ENCODE data around the gene NKAIN2. TPM values are rescaled to one million over a fixed set of nuclear protein-coding genes. Genes with fewer than 3 reads are reported as not detected.

NKAIN2 gene
- total RNA-seq, 1 donor: under 0.01 TPM

GRCh38 chr6:124535746-124536145, 732.1 kb downstream of the NKAIN2 start:
- no peak for TF ChIP-seq CTCF (IDR thresholded peaks at IDR 0.05; ENCODE audit: insufficient read depth, low read length)
- H3K4me3 ChIP-seq (ENCODE audit: low read depth, low read length): no peak overlapping the region
- DNase-seq (ENCODE audit: low read depth): no peak

- H3K4me3 ChIP-seq (ENCODE audit: low read depth, low read length): no peak overlapping the region
- DNase-seq (ENCODE audit: low read depth): no peak
- no peak for TF ChIP-seq CTCF (IDR thresholded peaks at IDR 0.05; ENCODE audit: insufficient read depth, low read length)
These were observed 732.6 kb downstream of the NKAIN2 start for GRCh38 chr6:124536157-124536841.

GRCh38 chr6:124536842-124537191, 733.2 kb downstream of the NKAIN2 start:
- TF ChIP-seq CTCF (IDR thresholded peaks at IDR 0.05; ENCODE audit: insufficient read depth, low read length): no peak
- H3K4me3 ChIP-seq (ENCODE audit: low read depth, low read length): no peak overlapping the region
- DNase-seq (ENCODE audit: low read depth): no peak

GRCh38 chr6:124539096-124539495, 735.4 kb downstream of the NKAIN2 start:
- H3K4me3 ChIP-seq (ENCODE audit: low read depth, low read length): no peak overlapping the region
- TF ChIP-seq CTCF (IDR thresholded peaks at IDR 0.05; ENCODE audit: insufficient read depth, low read length): no peak
- no peak for DNase-seq (ENCODE audit: low read depth)

DNA sequence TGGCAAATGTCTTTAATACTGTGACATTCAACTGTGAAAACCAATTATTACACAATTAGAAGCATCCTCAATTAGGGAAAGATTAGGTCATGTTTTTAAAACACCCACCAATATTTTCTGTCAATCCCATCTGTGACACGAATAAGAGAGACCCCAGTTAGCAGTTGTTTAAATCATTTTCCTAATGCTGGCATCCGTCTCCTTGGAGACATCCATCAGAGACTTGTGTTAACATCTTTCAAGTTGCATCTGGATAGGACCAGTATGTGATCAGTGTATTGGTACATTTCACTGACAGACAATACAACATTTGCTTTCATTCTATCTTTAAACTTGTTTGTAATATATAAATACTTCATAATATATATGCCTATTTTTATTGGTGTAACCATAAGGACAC, 737.9 kb downstream of the NKAIN2 start:
- TF ChIP-seq CTCF (IDR thresholded peaks at IDR 0.05; ENCODE audit: insufficient read depth, low read length): no peak
- no peak overlapping the region for H3K4me3 ChIP-seq (ENCODE audit: low read depth, low read length)
- DNase-seq (ENCODE audit: low read depth): no peak

DNA sequence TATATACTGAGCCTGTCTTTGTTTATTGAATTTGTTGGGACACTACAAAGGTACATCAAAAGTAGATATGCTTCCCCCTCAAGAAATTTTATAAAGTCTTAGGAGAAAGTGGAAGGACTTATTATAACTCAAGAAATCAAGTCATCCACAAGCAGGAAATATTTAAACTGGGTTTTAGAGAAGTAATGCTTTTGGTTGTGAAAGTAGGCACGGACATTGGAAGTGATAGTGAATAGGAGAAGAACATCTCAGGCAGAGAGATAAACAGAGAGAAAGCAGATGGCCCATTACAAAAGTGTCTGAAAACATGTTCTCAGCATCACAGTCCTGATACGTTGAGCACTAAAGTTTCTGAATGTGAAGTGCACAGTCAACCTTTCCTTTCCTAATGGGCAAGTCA, 742.9 kb downstream of the NKAIN2 start:
- H3K4me3 ChIP-seq (ENCODE audit: low read depth, low read length): no peak overlapping the region
- TF ChIP-seq CTCF (IDR thresholded peaks at IDR 0.05; ENCODE audit: insufficient read depth, low read length): no peak
- no peak for DNase-seq (ENCODE audit: low read depth)

- no peak for TF ChIP-seq CTCF (IDR thresholded peaks at IDR 0.05; ENCODE audit: insufficient read depth, low read length)
- no peak for DNase-seq (ENCODE audit: low read depth)
- H3K4me3 ChIP-seq (ENCODE audit: low read depth, low read length): no peak overlapping the region
These were observed 748.1 kb downstream of the NKAIN2 start for GRCh38 chr6:124551711-124552233.

Measured in fibroblast of the aortic adventitia (primary cell).